Fibroblast of lung (primary cell): ENCODE measurements around the gene TMC1.

Experiments used
- EZH2 ChIP-seq: IDR thresholded peaks from 2 replicates; pipeline ENCODE4 v1.5.1; 2012; ENCODE audit warnings: low read length, control low read depth, mild to moderate bottlenecking; ENCODE audit errors: missing control alignments
- TF ChIP-seq, protein P1 (sequence below), 2 donors: IDR thresholded peaks in 1 of 2; conservative IDR thresholded peaks in 1 of 2; 1 replicate in 1 of 2; 2 replicates in 1 of 2; pipeline ENCODE4 v1.5.1; 2011 to 2012; ENCODE audit warnings: low read length in 2 of 2, control low read depth in 1 of 2, inconsistent platforms in 1 of 2, low read depth in 1 of 2, mild to moderate bottlenecking in 1 of 2

DNA sequence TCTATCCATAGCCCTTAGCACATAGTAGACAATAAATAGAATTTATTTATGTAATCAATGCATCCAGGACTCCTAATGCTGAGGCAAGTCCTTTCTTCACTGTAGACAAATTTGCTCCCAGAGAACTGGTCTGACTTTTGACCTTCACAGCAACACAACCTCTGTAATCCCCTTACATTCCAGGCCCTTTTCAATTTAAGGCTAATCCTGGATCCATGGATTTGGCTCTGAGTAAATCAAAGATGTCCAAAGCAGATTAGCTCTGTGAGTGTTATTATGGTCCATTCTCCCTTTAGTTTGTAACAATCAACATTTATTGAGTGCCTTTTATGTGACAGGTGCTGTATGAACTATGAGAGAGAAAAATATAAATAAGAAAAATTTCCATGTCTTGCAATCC is 27.4 kb upstream of the TMC1 start:
- TF ChIP-seq, protein P1, sequence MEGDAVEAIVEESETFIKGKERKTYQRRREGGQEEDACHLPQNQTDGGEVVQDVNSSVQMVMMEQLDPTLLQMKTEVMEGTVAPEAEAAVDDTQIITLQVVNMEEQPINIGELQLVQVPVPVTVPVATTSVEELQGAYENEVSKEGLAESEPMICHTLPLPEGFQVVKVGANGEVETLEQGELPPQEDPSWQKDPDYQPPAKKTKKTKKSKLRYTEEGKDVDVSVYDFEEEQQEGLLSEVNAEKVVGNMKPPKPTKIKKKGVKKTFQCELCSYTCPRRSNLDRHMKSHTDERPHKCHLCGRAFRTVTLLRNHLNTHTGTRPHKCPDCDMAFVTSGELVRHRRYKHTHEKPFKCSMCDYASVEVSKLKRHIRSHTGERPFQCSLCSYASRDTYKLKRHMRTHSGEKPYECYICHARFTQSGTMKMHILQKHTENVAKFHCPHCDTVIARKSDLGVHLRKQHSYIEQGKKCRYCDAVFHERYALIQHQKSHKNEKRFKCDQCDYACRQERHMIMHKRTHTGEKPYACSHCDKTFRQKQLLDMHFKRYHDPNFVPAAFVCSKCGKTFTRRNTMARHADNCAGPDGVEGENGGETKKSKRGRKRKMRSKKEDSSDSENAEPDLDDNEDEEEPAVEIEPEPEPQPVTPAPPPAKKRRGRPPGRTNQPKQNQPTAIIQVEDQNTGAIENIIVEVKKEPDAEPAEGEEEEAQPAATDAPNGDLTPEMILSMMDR (conservative IDR thresholded peaks at IDR 0.05 in 1 of 2, IDR thresholded peaks at IDR 0.05 in 1 of 2; ENCODE audit: low read depth in 1 of 2, low read length in 2 of 2): no peak
- TF ChIP-seq EZH2: no peak
